ENCODE measurements around the gene PTPRE.
A peak's percentile ranks its signal among the peaks of the same experiment; 100 is the strongest.

- TF ChIP-seq POLR2AphosphoS5 (IDR thresholded peaks at IDR 0.05) (peak in 1 of 2 donors; percentile 12), CTCF (IDR thresholded peaks at IDR 0.05) (no peak)
Observed at GRCh38 chr10:128125944-128126764, 219.3 kb downstream of the PTPRE start, which contains the start of gene MKI67.

Measured in upper lobe of left lung (tissue), 4 donors.